DOHH2 (cell line): ENCODE results near the gene PLCB2.

ENCODE experiments used
- H3F3A ChIP-seq: fragments of 200-600 bp; sonication (generic), shearing (Covaris generic); 2 replicates; pipeline ENCODE4 v1.6.0; 2016; ENCODE audit warnings: antibody characterized with exemption, mild to moderate bottlenecking; ENCODE audit not compliant: control insufficient read depth, insufficient read depth
- H3K27ac ChIP-seq: fragments of 200-600 bp; sonication (generic); 2 replicates; pipeline ENCODE4 v1.5.1; 2014; ENCODE audit warnings: low read depth, mild to moderate bottlenecking, low read length, moderate library complexity
- H3K27me3 ChIP-seq: fragments of 200-600 bp; sonication (generic); 2 replicates; pipeline ENCODE4 v1.6.1; 2014; ENCODE audit warnings: mild to moderate bottlenecking, low read length, mixed read lengths; ENCODE audit not compliant: control insufficient read depth
- H3K36me3 ChIP-seq: fragments of 200-600 bp; sonication (generic); 2 replicates; pipeline ENCODE4 v1.6.1; 2014; ENCODE audit warnings: mild to moderate bottlenecking, low read length, moderate library complexity, mixed read lengths; ENCODE audit not compliant: control insufficient read depth
- H3K4me1 ChIP-seq: fragments of 200-600 bp; sonication (generic); 2 replicates; pipeline ENCODE4 v1.6.1; 2014; ENCODE audit warnings: mild to moderate bottlenecking, low read length, mixed read lengths; ENCODE audit not compliant: control insufficient read depth
- H3K4me2 ChIP-seq: fragments of 200-600 bp; sonication (generic); 2 replicates; pipeline ENCODE4 v1.6.0; 2014; ENCODE audit warnings: mild to moderate bottlenecking, low read length, moderate library complexity
- H3K4me3 ChIP-seq: fragments of 200-600 bp; sonication (generic); 2 replicates; pipeline ENCODE4 v1.5.1; 2014; ENCODE audit warnings: mild to moderate bottlenecking, low read length, mixed read lengths
- H3K79me2 ChIP-seq: fragments of 200-600 bp; sonication (generic); 2 replicates; pipeline ENCODE4 v1.6.1; 2014; ENCODE audit warnings: mild to moderate bottlenecking, low read length, mixed read lengths; ENCODE audit not compliant: control insufficient read depth
- H3K9me2 ChIP-seq: fragments of 200-600 bp; sonication (generic); replicated peaks from 2 replicates; pipeline ENCODE4 v1.6.1; 2014; ENCODE audit warnings: mild to moderate bottlenecking, low read length, mixed read lengths; ENCODE audit not compliant: control insufficient read depth
- H3K9me3 ChIP-seq: fragments of 200-600 bp; sonication (generic); 2 replicates; pipeline ENCODE4 v1.6.1; 2014; ENCODE audit warnings: antibody characterized with exemption, low read length, mixed read lengths; ENCODE audit not compliant: control insufficient read depth, insufficient read depth
- H4K20me1 ChIP-seq: fragments of 200-600 bp; sonication (generic); 2 replicates; pipeline ENCODE4 v1.6.0; 2014; ENCODE audit warnings: low read depth, mild to moderate bottlenecking, antibody characterized with exemption, low read length, moderate library complexity; ENCODE audit not compliant: control insufficient read depth, insufficient read depth
- CTCF ChIP-seq: fragments of 200-600 bp; sonication (generic); IDR thresholded peaks from one replicate; pipeline ENCODE4 v1.5.1; 2014; ENCODE audit warnings: antibody characterized with exemption, mild to moderate bottlenecking, low read depth, low read length; ENCODE audit not compliant: poor library complexity, severe bottlenecking
- EZH2phosphoT487 ChIP-seq: fragments of 200-600 bp; sonication (generic); IDR thresholded peaks from 2 replicates; pipeline ENCODE4 v1.6.1; 2017; ENCODE audit warnings: borderline replicate concordance, mild to moderate bottlenecking, antibody characterized with exemption, low read length, moderate library complexity, mixed read lengths

PLCB2 gene

GRCh38 chr15:40323953-40324937, 16.5 kb upstream of the PLCB2 start:
- Histone ChIP-seq H3K9me3 (no peaks in the 10 kb centered on the region), H3F3A (peaks cover 11% of the 10 kb centered on the region), H3K27me3 (peaks cover 17% of the 10 kb centered on the region), H3K36me3 (no peaks in the 10 kb centered on the region), H3K4me2 (peak overlapping the region; percentile 55), H4K20me1 (no peaks in the 10 kb centered on the region), H3K4me3 (peak overlapping the region; percentile 70), H3K79me2 (no peaks in the 10 kb centered on the region), H3K9me2 (no peaks in the 10 kb centered on the region), H3K27ac (no peak overlapping the region), H3K4me1 (peaks cover 27% of the 10 kb centered on the region)
- no peak for TF ChIP-seq CTCF
- TF ChIP-seq EZH2phosphoT487 = no peak

- peaks cover 27% of the 10 kb centered on the region for H3K4me1 ChIP-seq
- no peaks in the 10 kb centered on the region for H3K79me2 ChIP-seq
- no peaks in the 10 kb centered on the region for H3K9me2 ChIP-seq
- no peaks in the 10 kb centered on the region for H4K20me1 ChIP-seq
- peak within 1 kb of the TSS; percentile 70 for H3K4me3 ChIP-seq
- H3K27ac ChIP-seq = no peak within 1 kb of the TSS
- peak within 1 kb of the TSS; percentile 70 for H3K4me2 ChIP-seq
- H3F3A ChIP-seq = peaks cover 11% of the 10 kb centered on the region
- H3K27me3 ChIP-seq = peaks cover 17% of the 10 kb centered on the region
- H3K9me3 ChIP-seq = no peaks in the 10 kb centered on the region
- TF ChIP-seq CTCF (peak; percentile 41), EZH2phosphoT487 (no peak)
- H3K36me3 ChIP-seq = no peaks in the 10 kb centered on the region
These were observed 15.7 kb upstream of the PLCB2 start, which contains the start of gene INAFM2 for GRCh38 chr15:40323239-40323952. Gene INAFM2, plus strand, starts transcription at chr15:40323692. Its CDS starts 364 bp downstream, at chr15:40324056.

DNA sequence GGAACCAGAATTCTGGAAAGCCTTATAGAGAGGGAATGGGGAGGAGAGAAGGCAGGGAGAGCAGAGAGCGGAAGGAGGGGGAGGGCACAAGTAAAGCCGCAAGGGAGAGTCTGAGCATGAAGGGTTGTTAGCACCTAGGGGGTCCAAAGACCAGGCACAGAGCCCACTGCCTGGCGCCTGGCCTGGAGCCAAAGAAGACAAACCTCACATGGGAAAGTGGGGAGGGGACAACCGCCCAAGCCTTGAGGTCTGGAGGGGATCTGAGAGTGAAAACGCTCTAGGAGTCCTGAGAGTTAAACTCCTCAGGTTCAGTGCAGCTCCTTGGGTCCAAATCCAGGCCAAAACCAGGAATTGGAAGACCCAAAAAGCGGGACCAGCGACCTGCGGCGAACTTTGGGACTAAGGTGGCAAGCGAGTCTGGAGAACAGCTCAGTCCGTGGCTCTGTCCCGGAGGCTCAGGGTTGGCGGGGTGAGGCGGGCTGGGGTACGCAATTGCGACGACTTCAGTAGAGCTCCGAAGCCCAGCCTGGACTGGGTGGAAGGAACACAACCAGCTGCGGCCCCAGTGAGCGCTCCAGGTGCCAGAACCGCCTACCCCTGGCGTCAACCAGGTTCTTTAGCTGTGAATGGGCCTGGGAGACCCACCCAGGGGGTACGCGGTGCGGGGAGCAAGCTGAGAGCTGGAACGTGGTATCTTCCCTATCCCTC, 14.9 kb upstream of the PLCB2 start:
- Histone ChIP-seq H3K27me3 (peaks cover 17% of the 10 kb centered on the region), H3K36me3 (no peaks in the 10 kb centered on the region), H3K79me2 (no peaks in the 10 kb centered on the region), H3K9me2 (no peaks in the 10 kb centered on the region), H4K20me1 (no peaks in the 10 kb centered on the region), H3K4me3 (peak overlapping the region; percentile 57), H3K9me3 (no peaks in the 10 kb centered on the region), H3K4me2 (peak overlapping the region; percentile 70), H3K4me1 (peaks cover 27% of the 10 kb centered on the region), H3F3A (peaks cover 11% of the 10 kb centered on the region), H3K27ac (no peak overlapping the region)
- TF ChIP-seq EZH2phosphoT487 = no peak
- no peak for TF ChIP-seq CTCF
